H1 (cell line): Measurements from ENCODE around the gene TRIM29. TPM values are rescaled to one million over a fixed set of nuclear protein-coding genes. Genes with fewer than 3 reads are reported as not detected.

Experiments
- CTCF ChIA-PET: fragments of 300-600 bp; sonication (Branson Sonifier 250); formaldehyde crosslinking; loops from one replicate; lab custom pipeline; 2021; ENCODE audit not compliant: partially characterized antibody; lab: Charles Lee
- POLR2A ChIA-PET: fragments of 300-600 bp; sonication (Branson Sonifier 250); formaldehyde crosslinking; loops from one replicate; lab custom pipeline; 2021; ENCODE audit warnings: inconsistent platforms; ENCODE audit not compliant: partially characterized antibody; lab: Charles Lee
- DNase-seq, 2 experiments: peaks; one replicate each; pipeline versions ENCODE4 v3.0.0 to v3.0.0-alpha.2; 2010 to 2022; ENCODE audit warnings: low spot score in 2 of 2, low read depth in 1 of 2, mixed read lengths in 1 of 2
- FAIRE-seq: peaks from 2 replicates; lab custom pipeline; 2011; peaks lifted over from hg19 to GRCh38; lab: Jason Lieb, UNC
- H2AFZ ChIP-seq: 2 replicates; pipeline ENCODE4 v1.8.1; 2012; ENCODE audit warnings: low read length, inconsistent platforms
- H2AK5ac ChIP-seq: 2 replicates; pipeline ENCODE4 v1.6.1; 2013; ENCODE audit warnings: low read depth, low read length
- H2BK120ac ChIP-seq: replicated peaks from 2 replicates; pipeline ENCODE3; 2013; ENCODE audit warnings: low read depth, low read length, inconsistent platforms
- H2BK12ac ChIP-seq: 2 replicates; pipeline ENCODE4 v1.6.1; 2013; ENCODE audit warnings: low read depth, low read length
- H2BK15ac ChIP-seq: 2 replicates; pipeline ENCODE4 v1.6.1; 2013; ENCODE audit warnings: low read length
- H2BK20ac ChIP-seq: 2 replicates; pipeline ENCODE4 v1.6.1; 2013; ENCODE audit warnings: low read length
- H2BK5ac ChIP-seq: 2 replicates; pipeline ENCODE4 v1.6.1; 2013; ENCODE audit warnings: low read depth, low read length
- H3K14ac ChIP-seq: 2 replicates; pipeline ENCODE4 v1.6.1; 2013; ENCODE audit warnings: inconsistent platforms; ENCODE audit not compliant: insufficient read length
- H3K18ac ChIP-seq: 2 replicates; pipeline ENCODE4 v1.6.1; 2013; ENCODE audit warnings: low read length; ENCODE audit errors: extremely low read depth
- H3K23ac ChIP-seq: 2 replicates; pipeline ENCODE4 v1.6.1; 2013; ENCODE audit warnings: inconsistent platforms; ENCODE audit not compliant: insufficient read length
- H3K23me2 ChIP-seq: 2 replicates; pipeline ENCODE4 v1.6.1; 2013; ENCODE audit warnings: low read depth, low read length
- H3K27ac ChIP-seq: 2 replicates; pipeline ENCODE4 v1.6.1; 2011; ENCODE audit warnings: low read depth, low read length, inconsistent platforms
- H3K27me3 ChIP-seq, 4 experiments: replicated peaks in 1 of 4; 1 replicate in 1 of 4; 2 replicates in 3 of 4; pipeline versions ENCODE4 v1.6.1 to v1.8.1; 2011 to 2013; ENCODE audit warnings: low read length in 3 of 4, mild to moderate bottlenecking in 3 of 4, inconsistent platforms in 2 of 4, mixed read lengths in 2 of 4, moderate library complexity in 1 of 4; ENCODE audit not compliant: control insufficient read depth in 3 of 4, insufficient read depth in 3 of 4; ENCODE audit errors: extremely low read depth in 1 of 4
- H3K36me3 ChIP-seq, 4 experiments: 2 replicates each; pipeline versions ENCODE4 v1.6.1 to v1.8.1; 2011 to 2013; ENCODE audit warnings: mild to moderate bottlenecking in 4 of 4, low read length in 3 of 4, moderate library complexity in 2 of 4, control low read depth in 1 of 4, inconsistent platforms in 1 of 4; ENCODE audit not compliant: insufficient read depth in 4 of 4, control insufficient read depth in 2 of 4
- H3K4ac ChIP-seq: replicated peaks from 2 replicates; pipeline ENCODE3; 2013; ENCODE audit warnings: low read length, low read depth, mixed read lengths, inconsistent platforms; ENCODE audit not compliant: insufficient read length
- H3K4me1 ChIP-seq, 4 experiments: replicated peaks in 1 of 4; 1 replicate in 1 of 4; 2 replicates in 3 of 4; pipeline versions ENCODE4 v1.6.1 to v1.8.1; 2011 to 2013; ENCODE audit warnings: low read length in 3 of 4, inconsistent platforms in 2 of 4, mixed read lengths in 1 of 4; ENCODE audit not compliant: insufficient read depth in 4 of 4, control insufficient read depth in 3 of 4
- H3K4me2 ChIP-seq, 2 experiments: 2 replicates each; pipeline versions ENCODE4 v1.6.1 to v1.8.1; 2011 to 2013; ENCODE audit warnings: low read depth in 2 of 2, low read length in 2 of 2, control low read depth in 1 of 2, inconsistent platforms in 1 of 2, mild to moderate bottlenecking in 1 of 2; ENCODE audit not compliant: insufficient read depth in 1 of 2
- H3K4me3 ChIP-seq, 4 experiments: fragments of 200-600, 300-600 bp in 1 of 4; sonication (generic), shearing (Covaris generic), sonication (Bioruptor Twin) in 1 of 4; 2 replicates each; pipeline versions ENCODE4 v1.5.1 to v1.8.1; 2011 to 2016; ENCODE audit warnings: low read length in 4 of 4, low read depth in 3 of 4, control low read depth in 2 of 4, inconsistent platforms in 2 of 4, mild to moderate bottlenecking in 2 of 4, mixed read lengths in 1 of 4, moderate library complexity in 1 of 4; ENCODE audit not compliant: insufficient read depth in 2 of 4; ENCODE audit errors: extremely low read depth in 1 of 4
- H3K56ac ChIP-seq: replicated peaks from 2 replicates; pipeline ENCODE3; 2013; ENCODE audit warnings: low read depth, mild to moderate bottlenecking, mixed read lengths, low read length, inconsistent platforms; ENCODE audit not compliant: insufficient read length
- H3K79me1 ChIP-seq: 2 replicates; pipeline ENCODE4 v1.6.1; 2013; ENCODE audit warnings: low read depth, low read length, control low read depth
- H3K79me2 ChIP-seq, 2 experiments: 2 replicates each; pipeline versions ENCODE4 v1.6.1 to v1.8.1; 2012 to 2013; ENCODE audit warnings: low read length in 2 of 2, mild to moderate bottlenecking in 2 of 2, inconsistent platforms in 1 of 2; ENCODE audit not compliant: insufficient read depth in 2 of 2, control insufficient read depth in 1 of 2
- H3K9ac ChIP-seq, 4 experiments: replicated peaks in 1 of 4; 1 replicate in 1 of 4; 2 replicates in 3 of 4; pipeline versions ENCODE4 v1.6.1 to v1.8.1; 2011 to 2013; ENCODE audit warnings: low read depth in 3 of 4, low read length in 3 of 4, control low read depth in 2 of 4, mild to moderate bottlenecking in 2 of 4, moderate library complexity in 2 of 4, inconsistent platforms in 1 of 4; ENCODE audit errors: extremely low read depth in 1 of 4
- H3K9me3 ChIP-seq, 2 experiments: 2 replicates each; pipeline versions ENCODE4 v1.6.1 to v1.8.1; 2012 to 2013; ENCODE audit warnings: mild to moderate bottlenecking in 2 of 2, moderate library complexity in 2 of 2, control low read depth in 1 of 2, inconsistent platforms in 1 of 2, low read depth in 1 of 2, low read length in 1 of 2, mixed read lengths in 1 of 2; ENCODE audit not compliant: insufficient read depth in 2 of 2
- H4K20me1 ChIP-seq, 2 experiments: replicated peaks in 1 of 2; 2 replicates each; pipeline versions ENCODE3 to v1.8.1; 2011 to 2013; ENCODE audit warnings: inconsistent platforms in 2 of 2, low read length in 2 of 2, mild to moderate bottlenecking in 1 of 2; ENCODE audit not compliant: insufficient read depth in 2 of 2, control insufficient read depth in 1 of 2
- H4K5ac ChIP-seq: 2 replicates; pipeline ENCODE4 v1.6.1; 2013; ENCODE audit warnings: low read length, low read depth, mixed read lengths, inconsistent platforms; ENCODE audit not compliant: insufficient read length
- H4K8ac ChIP-seq: 2 replicates; pipeline ENCODE4 v1.8.0; 2013; ENCODE audit warnings: mild to moderate bottlenecking, moderate library complexity, low read length, inconsistent platforms; ENCODE audit not compliant: insufficient read depth; ENCODE audit errors: extremely low read depth
- H4K91ac ChIP-seq: replicated peaks from 2 replicates; pipeline ENCODE3; 2013; ENCODE audit warnings: low read length, mixed read lengths, inconsistent platforms; ENCODE audit not compliant: insufficient read length
- RAD21 ChIP-seq, 2 experiments: IDR thresholded peaks in 1 of 2; conservative IDR thresholded peaks in 1 of 2; 2 replicates each; pipeline ENCODE4 v1.6.1; 2011; ENCODE audit warnings: low read depth in 2 of 2, low read length in 2 of 2, improper control_type of control experiment in 1 of 2, inconsistent platforms in 1 of 2, mild to moderate bottlenecking in 1 of 2, moderate library complexity in 1 of 2
- SP4 ChIP-seq: IDR thresholded peaks from 2 replicates; pipeline ENCODE4 v1.6.1; 2012; ENCODE audit warnings: low read length, inconsistent platforms
- SUZ12 ChIP-seq: fragments of 200-600 bp; sonication (generic); IDR thresholded peaks from 2 replicates; pipeline ENCODE4 v1.6.1; 2012; ENCODE audit warnings: mild to moderate bottlenecking, inconsistent platforms, low read length, moderate library complexity, mixed read lengths
- WGBS, 2 experiments: shearing (Covaris generic) in 1 of 2; methylation state at CpG; one replicate each; pipeline versions ENCODE4 v1.1.6 to v1.1.7; 2013 to 2015; ENCODE audit warnings: low lambda C conversion rate in 2 of 2, mixed read lengths in 2 of 2, inconsistent platforms in 1 of 2, low coverage in 1 of 2, missing lambda C conversion rate in 1 of 2; ENCODE audit not compliant: insufficient replicate concordance in 2 of 2, insufficient coverage in 1 of 2, insufficient read length in 1 of 2; ENCODE audit errors: extremely low coverage in 1 of 2, missing lambda C conversion rate in 1 of 2; 5-methylcytosine and 5-hydroxymethylcytosine counted together
- polyA plus RNA-seq, 7 experiments: library from polyadenylated mRNA; depleted of rRNA in 3 of 7; stranded (reverse) in 5 of 7; unstranded in 2 of 7; fragments of >200 nt in 5 of 7; fragments of 200-250 nt in 2 of 7; gene quantifications; 1 replicate in 5 of 7; 2 replicates in 1 of 7; 4 replicates in 1 of 7; pipeline versions ENCODE4 v1.2.1 to v1.2.3, GENCODE V29; 2011 to 2013; ENCODE audit warnings: missing spikeins in 2 of 7, mixed read lengths in 2 of 7
- total RNA-seq: library from RNA; stranded (reverse); fragmentation: NEBNext Ultra II Directional; extraction: Animal tissue kit (Norgen Biotek cat#: 25700); gene quantifications from 2 replicates; pipeline ENCODE4 v1.2.1, GENCODE V29; 2021

TRIM29 gene
- total and polyA plus RNA-seq, 2 of the 8 experiments (the other 6 are each of a cell fraction or from before 2014, with no cell fraction given): 0.17 to 0.43 TPM

DNA sequence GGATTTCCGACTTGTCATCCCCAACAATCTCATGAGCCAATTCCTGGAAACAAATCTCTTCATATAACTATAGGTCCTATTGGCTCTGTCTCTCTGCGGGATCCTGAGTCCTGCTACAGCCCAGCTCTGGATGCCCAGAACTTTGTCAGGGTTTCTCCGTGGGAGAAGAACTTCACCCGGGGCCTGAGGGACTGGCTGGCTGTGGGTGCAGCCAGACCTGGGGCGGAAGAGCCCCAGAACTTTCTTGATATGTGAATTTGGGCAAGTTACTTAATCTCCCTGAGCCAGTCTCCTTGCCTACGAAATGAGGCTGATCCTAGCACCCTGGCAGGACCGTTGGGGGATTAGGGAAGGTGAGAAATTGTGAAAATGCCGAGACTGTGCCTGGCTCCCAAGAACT lies 6.6 kb upstream of the TRIM29 start:
- Histone ChIP-seq H3K18ac (no peak overlapping the region), H4K91ac (no peak overlapping the region), H2AFZ (no peak overlapping the region), H3K23me2 (peaks cover 4% of the 10 kb centered on the region; the same call in 1 of the 2 replicates), H3K4ac (no peak overlapping the region), H2BK5ac (no peak overlapping the region), H4K5ac (no peak overlapping the region), H2BK12ac (no peak overlapping the region), H2BK120ac (no peak overlapping the region), H2BK15ac (no peak overlapping the region), H3K27me3 (peaks cover 0 to 7% (median under 1%) of the 10 kb centered on the region in 4 experiments; a peak in 3 of 7 replicates), H3K4me1 (peaks cover 0 to 2% (median 0%) of the 10 kb centered on the region in 4 experiments; a peak in 2 of 7 replicates), H3K4me3 (no peak overlapping the region), H3K27ac (no peak overlapping the region), H3K56ac (no peak overlapping the region), H2BK20ac (no peak overlapping the region), H3K9ac (no peak overlapping the region), H2AK5ac (no peak overlapping the region), H4K8ac (no peak overlapping the region), H3K23ac (no peak overlapping the region), H3K36me3 (no peaks in the 10 kb centered on the region), H3K4me2 (no peak overlapping the region), H3K79me2 (no peaks in the 10 kb centered on the region), H4K20me1 (no peaks in the 10 kb centered on the region), H3K14ac (no peak overlapping the region), H3K9me3 (no peaks in the 10 kb centered on the region), H3K79me1 (no peaks in the 10 kb centered on the region)
- WGBS, 2 experiments: 89% methylated on average over 8 of the region's 8 CpGs; no CpG with 5 or more reads in 1 of the 2 experiments
- FAIRE-seq (no peak), DNase-seq (no peak)
- POLR2A ChIA-PET: no interaction called here
- CTCF ChIA-PET: interaction anchor here (1.0 to 4.4 kb wide), 4 partner anchors 25 to 37 kb away, joined by 3 to 22 read pairs (median 10); no protein-coding TSS in a partner anchor
- TF ChIP-seq SUZ12 (no peak), RAD21 (IDR thresholded peaks at IDR 0.05 in 1 of 2, conservative IDR thresholded peaks at IDR 0.05 in 1 of 2; ENCODE audit: low read depth in 2 of 2, low read length in 2 of 2) (no peak), SP4 (no peak)
